Choroid plexus epithelial cell (primary cell): ENCODE measurements around the gene PRRT1B.

Experiments used
- DNase-seq: peaks from one replicate; pipeline ENCODE4 v3.0.0-alpha.2; 2010; ENCODE audit warnings: low read depth
- H3K4me3 ChIP-seq: 2 replicates; pipeline ENCODE4 v1.5.1; 2011; ENCODE audit warnings: low read depth, mild to moderate bottlenecking, control low read depth, low read length, moderate library complexity
- TF ChIP-seq, protein P1 (sequence below): conservative IDR thresholded peaks from 2 replicates; pipeline ENCODE4 v1.5.1; 2011; ENCODE audit warnings: low read depth, mild to moderate bottlenecking, control low read depth, inconsistent platforms, low read length, moderate library complexity

The PRRT1B gene

GRCh38 chr9:131597246-131597645, 51.9 kb downstream of the PRRT1B start:
- TF ChIP-seq, protein P1, sequence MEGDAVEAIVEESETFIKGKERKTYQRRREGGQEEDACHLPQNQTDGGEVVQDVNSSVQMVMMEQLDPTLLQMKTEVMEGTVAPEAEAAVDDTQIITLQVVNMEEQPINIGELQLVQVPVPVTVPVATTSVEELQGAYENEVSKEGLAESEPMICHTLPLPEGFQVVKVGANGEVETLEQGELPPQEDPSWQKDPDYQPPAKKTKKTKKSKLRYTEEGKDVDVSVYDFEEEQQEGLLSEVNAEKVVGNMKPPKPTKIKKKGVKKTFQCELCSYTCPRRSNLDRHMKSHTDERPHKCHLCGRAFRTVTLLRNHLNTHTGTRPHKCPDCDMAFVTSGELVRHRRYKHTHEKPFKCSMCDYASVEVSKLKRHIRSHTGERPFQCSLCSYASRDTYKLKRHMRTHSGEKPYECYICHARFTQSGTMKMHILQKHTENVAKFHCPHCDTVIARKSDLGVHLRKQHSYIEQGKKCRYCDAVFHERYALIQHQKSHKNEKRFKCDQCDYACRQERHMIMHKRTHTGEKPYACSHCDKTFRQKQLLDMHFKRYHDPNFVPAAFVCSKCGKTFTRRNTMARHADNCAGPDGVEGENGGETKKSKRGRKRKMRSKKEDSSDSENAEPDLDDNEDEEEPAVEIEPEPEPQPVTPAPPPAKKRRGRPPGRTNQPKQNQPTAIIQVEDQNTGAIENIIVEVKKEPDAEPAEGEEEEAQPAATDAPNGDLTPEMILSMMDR = no peak
- H3K4me3 ChIP-seq = no peak overlapping the region
- DNase-seq = no peak

DNA sequence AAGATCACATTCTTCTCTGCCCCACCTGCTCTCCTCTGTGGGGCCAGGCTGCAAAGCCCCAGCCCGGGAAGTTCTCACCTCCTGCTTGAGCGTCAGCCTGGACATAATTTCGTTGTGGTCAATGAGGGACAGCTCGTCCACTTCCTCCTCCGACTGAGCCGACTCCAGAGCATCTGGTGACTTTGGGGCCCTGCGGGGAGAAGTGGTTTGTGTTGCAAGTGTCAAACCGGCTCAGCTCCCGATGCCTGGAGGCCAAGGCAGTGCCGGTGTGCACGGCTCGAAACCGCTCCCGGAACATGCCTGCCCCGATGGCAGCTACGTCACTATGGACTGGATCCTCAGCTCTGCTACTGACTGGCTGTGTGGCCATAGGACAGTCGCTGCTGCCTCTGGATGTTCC, 52.8 kb downstream of the PRRT1B start:
- TF ChIP-seq, protein P1 = no peak
- DNase-seq = no peak
- H3K4me3 ChIP-seq = no peak overlapping the region

GRCh38 chr9:131601683-131602181, 56.4 kb downstream of the PRRT1B start:
- TF ChIP-seq, protein P1 = no peak
- H3K4me3 ChIP-seq = no peak overlapping the region
- no peak for DNase-seq

DNA sequence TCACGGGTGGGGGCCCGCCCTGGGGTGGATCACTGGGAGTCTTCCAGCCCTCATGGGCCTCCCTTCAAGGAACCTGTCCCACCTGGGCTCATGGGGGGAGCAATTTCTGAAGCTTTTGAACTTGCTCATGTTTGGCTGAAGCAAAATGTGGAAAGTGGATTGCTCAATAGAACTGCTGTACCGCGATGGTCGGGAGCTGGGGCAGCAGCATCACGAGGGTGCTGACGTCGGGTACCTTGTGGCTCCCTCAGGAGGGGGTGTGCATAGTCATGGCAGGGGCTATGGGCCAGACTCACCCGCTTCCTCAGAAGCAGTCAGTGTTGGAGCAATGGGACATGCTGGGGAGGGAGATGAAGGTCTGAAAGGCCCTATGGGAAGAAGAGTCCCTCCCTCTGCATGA, 57.9 kb downstream of the PRRT1B start:
- H3K4me3 ChIP-seq = no peak overlapping the region
- TF ChIP-seq, protein P1 = no peak
- DNase-seq = no peak

GRCh38 chr9:131603711-131604439, 58.6 kb downstream of the PRRT1B start:
- TF ChIP-seq, protein P1 = no peak
- DNase-seq = no peak
- H3K4me3 ChIP-seq = no peak overlapping the region

GRCh38 chr9:131605770-131606590, 60.7 kb downstream of the PRRT1B start:
- no peak for DNase-seq
- TF ChIP-seq, protein P1 = no peak
- no peak overlapping the region for H3K4me3 ChIP-seq
